Smooth muscle cell (in vitro differentiated cells): ENCODE results near the gene PFDN2. TPM values are rescaled to one million over a fixed set of nuclear protein-coding genes. Genes with fewer than 3 reads are reported as not detected.

Experiments
- DNase-seq: peaks from one replicate; lab custom pipeline; 2025; ENCODE audit not compliant: unreplicated experiment; lab: John Stamatoyannopoulos, UW
- H2AFZ ChIP-seq: fragments of 200-600 bp; sonication (generic); 2 replicates; pipeline ENCODE4 v1.6.0; 2016; ENCODE audit warnings: antibody characterized with exemption, low read depth, mild to moderate bottlenecking
- H3F3A ChIP-seq: fragments of 200-600 bp; sonication (generic); 2 replicates; pipeline ENCODE4 v1.6.0; 2017; ENCODE audit warnings: antibody characterized with exemption, low read depth
- H3K27ac ChIP-seq: fragments of 200-600 bp; sonication (generic); 2 replicates; pipeline ENCODE4 v1.5.1; 2016; ENCODE audit warnings: low read depth, mild to moderate bottlenecking
- H3K27me3 ChIP-seq: fragments of 200-600 bp; sonication (generic); 2 replicates; pipeline ENCODE4 v1.6.1; 2016; ENCODE audit warnings: low read depth, mild to moderate bottlenecking
- H3K36me3 ChIP-seq: fragments of 200-600 bp; sonication (generic); 2 replicates; pipeline ENCODE4 v1.5.1; 2016; ENCODE audit warnings: low read depth
- H3K4me1 ChIP-seq: fragments of 200-600 bp; sonication (generic); 2 replicates; pipeline ENCODE4 v1.5.1; 2016; ENCODE audit warnings: low read depth
- H3K4me2 ChIP-seq: fragments of 200-600 bp; sonication (generic); 2 replicates; pipeline ENCODE4 v1.6.0; 2016; ENCODE audit warnings: mild to moderate bottlenecking
- H3K4me3 ChIP-seq: fragments of 200-600 bp; sonication (generic); 2 replicates; pipeline ENCODE4 v1.5.1; 2016; ENCODE audit warnings: mild to moderate bottlenecking
- H3K79me2 ChIP-seq: fragments of 200-600 bp; sonication (generic); 2 replicates; pipeline ENCODE4 v1.6.0; 2016; ENCODE audit warnings: low read depth, mild to moderate bottlenecking
- H3K9ac ChIP-seq: fragments of 200-600 bp; sonication (generic); 2 replicates; pipeline ENCODE4 v1.6.0; 2016; ENCODE audit warnings: low read depth
- H3K9me3 ChIP-seq: fragments of 200-600 bp; sonication (generic); replicated peaks from 2 replicates; pipeline ENCODE4 v1.5.1; 2016; ENCODE audit warnings: low read depth
- H4K20me1 ChIP-seq: fragments of 200-600 bp; sonication (generic); 2 replicates; pipeline ENCODE4 v1.6.0; 2016; ENCODE audit warnings: low read depth
- CTCF ChIP-seq: fragments of 200-600 bp; sonication (generic); IDR thresholded peaks from 2 replicates; pipeline ENCODE4 v1.5.1; 2017; ENCODE audit warnings: borderline replicate concordance, mild to moderate bottlenecking, antibody characterized with exemption; ENCODE audit not compliant: insufficient read depth, poor library complexity, severe bottlenecking
- WGBS: methylation state at CpG from one replicate; pipeline ENCODE4 v1.1.7; 2016; ENCODE audit warnings: low lambda C conversion rate; 5-methylcytosine and 5-hydroxymethylcytosine counted together
- polyA plus RNA-seq: library from polyadenylated mRNA; unstranded; fragments of >200 nt; fragmentation: Nextera tagmentation; extraction: Ambion mirVana; gene quantifications from 2 replicates; pipeline ENCODE4 v1.2.1, GENCODE V29; 2016
- total RNA-seq: library from RNA; depleted of rRNA; stranded (reverse); fragments of >200 nt; gene quantifications from 2 replicates; pipeline ENCODE4 v1.2.3, GENCODE V29; 2014

The PFDN2 gene
- total and polyA plus RNA-seq, 2 experiments from 2014 or later, result 82.0 to 139 TPM

- TF ChIP-seq CTCF, result no peak
- Histone ChIP-seq H3K9me3 (no peaks in the 10 kb centered on the region), H3K27me3 (no peaks in the 10 kb centered on the region), H2AFZ (peak overlapping the region; percentile 68), H3K36me3 (no peaks in the 10 kb centered on the region), H3K4me2 (peak overlapping the region; percentile 85), H3K9ac (peak overlapping the region; percentile 95), H3K4me3 (peak overlapping the region; percentile 65), H3F3A (peaks cover 5% of the 10 kb centered on the region), H4K20me1 (peaks cover 25% of the 10 kb centered on the region), H3K4me1 (peaks cover 19% of the 10 kb centered on the region), H3K79me2 (peaks cover 66% of the 10 kb centered on the region), H3K27ac (peak overlapping the region; percentile 93)
- no peak for DNase-seq
- WGBS, result 2% methylated on average over 11 of the region's 11 CpGs
Measured at GRCh38 chr1:161133220-161133740, 15.4 kb upstream of the PFDN2 start.

DNA sequence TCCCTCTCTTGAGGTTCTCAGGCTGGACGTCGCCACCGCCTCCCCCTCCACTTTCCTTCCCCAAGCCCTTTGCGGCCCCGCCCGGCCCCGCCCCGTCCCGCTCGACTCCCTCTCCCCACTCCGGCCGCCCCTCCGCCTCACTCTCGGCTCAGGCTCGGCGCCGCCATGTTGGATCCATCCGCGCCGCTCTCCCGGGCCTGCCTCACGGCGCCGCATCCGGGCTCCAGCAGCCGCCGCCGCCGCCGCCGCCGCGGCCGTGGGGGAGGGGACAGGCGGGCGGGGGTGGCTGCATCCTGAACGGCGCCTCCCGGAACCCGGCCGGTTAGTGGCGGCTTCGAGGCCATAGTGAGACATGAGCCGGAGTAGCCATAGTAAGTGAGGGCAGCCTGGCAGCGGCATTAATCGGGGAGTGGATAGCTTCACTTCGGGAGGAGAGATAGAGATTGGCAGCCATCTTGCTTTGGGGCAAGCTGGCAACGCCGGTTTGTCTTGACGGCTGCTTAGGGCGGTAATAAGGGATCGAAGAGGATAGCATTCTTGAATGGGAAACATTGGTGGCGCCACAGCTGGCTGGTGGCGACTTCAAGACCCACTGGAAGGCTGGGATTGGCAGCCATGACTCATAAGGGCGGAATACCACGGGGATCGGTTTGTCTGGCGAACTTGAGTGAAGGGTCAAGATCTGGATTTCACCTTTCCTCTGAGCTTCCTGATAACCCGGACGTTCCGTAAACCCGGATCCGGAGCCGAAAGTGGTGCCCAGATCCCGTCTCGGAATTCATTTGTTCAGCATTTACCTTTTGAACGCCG lies 14.8 kb upstream of the PFDN2 start, which contains the start of gene DEDD:
DEDD (minus strand) TSS at position 258 of the 810 bp plus-strand sequence. CDS start 8,205 bp downstream, outside the sequence.
- Histone ChIP-seq H3K27me3 (no peaks in the 10 kb centered on the region), H3K9ac (peak within 1 kb of the TSS; percentile 95), H4K20me1 (peaks cover 32% of the 10 kb centered on the region), H3K79me2 (peaks cover 73% of the 10 kb centered on the region), H2AFZ (peak within 1 kb of the TSS; percentile 68), H3K4me1 (peaks cover 19% of the 10 kb centered on the region), H3F3A (peaks cover 5% of the 10 kb centered on the region), H3K9me3 (no peaks in the 10 kb centered on the region), H3K27ac (peak within 1 kb of the TSS; percentile 93), H3K36me3 (peaks cover 3% of the 10 kb centered on the region), H3K4me3 (peak within 1 kb of the TSS; percentile 65), H3K4me2 (peak within 1 kb of the TSS; percentile 85)
- DNase-seq, result peak; percentile 95
- WGBS, result under 1% methylated on average over 39 of the region's 68 CpGs
- no peak for TF ChIP-seq CTCF

GRCh38 chr1:161131523-161132409 lies 13.9 kb upstream of the PFDN2 start:
- Histone ChIP-seq H4K20me1 (peaks cover 40% of the 10 kb centered on the region), H3K79me2 (peaks cover 81% of the 10 kb centered on the region), H3K27ac (peak overlapping the region; percentile 93), H3K4me3 (peak overlapping the region; percentile 65), H3K9me3 (no peaks in the 10 kb centered on the region), H3F3A (peaks cover 5% of the 10 kb centered on the region), H3K9ac (peak overlapping the region; percentile 95), H3K4me1 (peaks cover 19% of the 10 kb centered on the region), H3K4me2 (peak overlapping the region; percentile 85), H2AFZ (peak overlapping the region; percentile 61), H3K36me3 (peaks cover 3% of the 10 kb centered on the region), H3K27me3 (no peaks in the 10 kb centered on the region)
- TF ChIP-seq CTCF, result no peak
- no peak for DNase-seq
- WGBS, result 5% methylated on average over 10 of the region's 22 CpGs
